Neural cell (in vitro differentiated cells): ENCODE results near the gene SYCE3.

ENCODE experiments used
- EP300 ChIP-seq: fragments of 450-650 bp; conservative IDR thresholded peaks from 2 replicates; pipeline ENCODE4 v1.6.1; 2014; ENCODE audit warnings: antibody characterized with exemption, mild to moderate bottlenecking, moderate library complexity; ENCODE audit not compliant: poor library complexity, severe bottlenecking
- EZH2 ChIP-seq: fragments of 200-600, 300-800 bp; shearing (Covaris generic), sonication (generic); IDR thresholded peaks from 2 replicates; pipeline ENCODE4 v1.6.1; 2014; ENCODE audit warnings: antibody characterized with exemption, low read length, borderline replicate concordance, mild to moderate bottlenecking; ENCODE audit not compliant: insufficient read depth, poor library complexity, severe bottlenecking
- MXI1 ChIP-seq: fragments of 450-650 bp; conservative IDR thresholded peaks from 2 replicates; pipeline ENCODE4 v1.6.1; 2014; ENCODE audit warnings: antibody characterized with exemption, mild to moderate bottlenecking; ENCODE audit not compliant: poor library complexity, severe bottlenecking
- RAD21 ChIP-seq: fragments of 450-650 bp; conservative IDR thresholded peaks from 2 replicates; pipeline ENCODE4 v1.6.1; 2014; ENCODE audit warnings: antibody characterized with exemption, mild to moderate bottlenecking, moderate library complexity
- TF ChIP-seq, protein P1 (sequence below): fragments of 450-650 bp; IDR thresholded peaks from 2 replicates; pipeline ENCODE4 v1.5.1; 2014; ENCODE audit warnings: antibody characterized with exemption, mild to moderate bottlenecking, moderate library complexity; ENCODE audit not compliant: poor library complexity, severe bottlenecking

DNA sequence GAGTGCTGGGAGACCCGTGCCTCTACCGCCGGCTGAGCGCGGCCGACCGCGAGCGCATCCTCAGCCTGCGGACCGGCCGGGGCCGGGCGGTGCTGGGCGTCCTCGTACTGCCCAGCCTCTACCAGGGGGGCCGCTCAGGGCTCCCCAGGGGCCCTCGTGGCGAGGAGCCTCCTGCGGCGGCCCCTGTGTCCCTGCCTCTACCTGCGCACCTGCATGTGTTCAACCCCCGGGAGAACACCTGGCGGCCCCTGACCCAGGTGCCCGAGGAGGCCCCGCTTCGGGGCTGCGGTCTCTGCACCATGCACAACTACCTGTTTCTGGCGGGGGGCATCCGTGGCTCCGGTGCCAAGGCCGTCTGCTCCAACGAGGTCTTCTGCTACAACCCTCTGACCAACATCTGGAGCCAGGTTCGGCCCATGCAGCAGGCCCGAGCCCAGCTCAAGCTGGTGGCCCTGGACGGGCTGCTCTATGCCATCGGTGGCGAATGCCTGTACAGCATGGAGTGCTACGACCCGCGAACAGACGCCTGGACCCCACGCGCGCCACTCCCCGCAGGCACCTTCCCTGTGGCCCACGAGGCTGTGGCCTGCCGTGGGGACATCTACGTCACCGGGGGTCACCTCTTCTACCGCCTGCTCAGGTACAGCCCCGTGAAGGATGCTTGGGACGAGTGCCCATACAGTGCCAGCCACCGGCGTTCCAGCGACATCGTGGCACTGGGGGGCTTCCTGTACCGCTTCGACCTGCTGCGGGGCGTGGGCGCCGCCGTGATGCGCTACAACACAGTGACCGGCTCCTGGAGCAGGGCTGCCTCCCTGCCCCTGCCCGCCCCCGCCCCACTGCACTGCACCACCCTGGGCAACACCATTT, 13.6 kb downstream of the SYCE3 start:
- TF ChIP-seq MXI1 = no peak
- TF ChIP-seq, protein P1, sequence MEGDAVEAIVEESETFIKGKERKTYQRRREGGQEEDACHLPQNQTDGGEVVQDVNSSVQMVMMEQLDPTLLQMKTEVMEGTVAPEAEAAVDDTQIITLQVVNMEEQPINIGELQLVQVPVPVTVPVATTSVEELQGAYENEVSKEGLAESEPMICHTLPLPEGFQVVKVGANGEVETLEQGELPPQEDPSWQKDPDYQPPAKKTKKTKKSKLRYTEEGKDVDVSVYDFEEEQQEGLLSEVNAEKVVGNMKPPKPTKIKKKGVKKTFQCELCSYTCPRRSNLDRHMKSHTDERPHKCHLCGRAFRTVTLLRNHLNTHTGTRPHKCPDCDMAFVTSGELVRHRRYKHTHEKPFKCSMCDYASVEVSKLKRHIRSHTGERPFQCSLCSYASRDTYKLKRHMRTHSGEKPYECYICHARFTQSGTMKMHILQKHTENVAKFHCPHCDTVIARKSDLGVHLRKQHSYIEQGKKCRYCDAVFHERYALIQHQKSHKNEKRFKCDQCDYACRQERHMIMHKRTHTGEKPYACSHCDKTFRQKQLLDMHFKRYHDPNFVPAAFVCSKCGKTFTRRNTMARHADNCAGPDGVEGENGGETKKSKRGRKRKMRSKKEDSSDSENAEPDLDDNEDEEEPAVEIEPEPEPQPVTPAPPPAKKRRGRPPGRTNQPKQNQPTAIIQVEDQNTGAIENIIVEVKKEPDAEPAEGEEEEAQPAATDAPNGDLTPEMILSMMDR = no peak
- no peak for TF ChIP-seq EP300
- TF ChIP-seq RAD21 = no peak
- no peak for TF ChIP-seq EZH2
